HG02571 (cell line): ENCODE data around the gene SMYD3.

Experiments
- ATAC-seq: cut with Tn5 transposase; IDR thresholded peaks from one replicate; pipeline ENCODE4 v1.9.1; 2021; ENCODE audit warnings: mild to moderate bottlenecking, moderate library complexity; ENCODE audit not compliant: unreplicated experiment

The SMYD3 gene

DNA sequence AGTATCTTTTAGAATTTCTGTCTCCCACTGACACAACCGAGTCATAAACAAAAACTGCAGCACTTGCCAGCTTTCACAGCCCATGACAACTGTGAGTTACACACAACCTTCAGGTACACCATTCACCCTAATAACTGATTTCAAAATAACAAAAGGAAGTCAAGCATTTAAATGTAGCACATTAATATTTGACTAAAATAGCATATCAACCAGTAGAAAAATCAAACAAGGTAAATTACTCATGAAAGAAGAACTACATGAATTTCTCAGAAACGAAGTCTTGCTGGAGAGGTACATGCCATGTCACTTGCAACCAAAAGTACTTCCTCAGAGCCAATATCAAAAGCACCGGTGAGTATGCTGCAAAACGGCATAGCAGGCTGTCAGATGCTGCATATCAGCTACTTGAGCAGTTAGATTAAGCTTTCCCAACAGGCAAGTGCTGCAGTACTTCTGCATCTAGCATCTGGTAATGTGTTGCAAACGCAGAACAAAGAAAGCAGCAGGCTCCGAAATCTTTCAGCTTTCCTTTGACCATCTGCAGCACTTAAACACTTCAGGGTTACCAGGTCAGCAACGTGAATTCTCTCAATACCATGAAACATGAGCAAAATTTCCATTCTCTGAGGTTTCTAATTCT is 223.2 kb downstream of the SMYD3 start:
- ATAC-seq, result no peak

DNA sequence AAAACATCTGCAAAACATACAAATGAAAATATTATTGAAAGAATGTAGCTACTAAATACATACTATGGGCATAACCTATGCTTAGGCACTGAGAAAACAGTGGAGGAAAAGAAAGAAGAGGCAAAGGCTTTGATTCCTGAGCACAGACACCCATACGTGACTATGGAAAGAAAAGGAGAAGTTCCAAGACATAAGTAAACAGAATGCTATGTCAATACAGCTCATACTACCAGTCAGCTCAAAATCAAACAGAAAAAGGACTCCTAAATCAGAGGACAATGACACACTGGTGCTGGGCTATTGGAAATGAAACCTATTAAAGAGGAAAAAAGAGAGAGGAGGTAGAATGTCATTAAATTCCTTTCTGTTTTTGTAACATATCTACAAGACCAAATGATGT is 225.4 kb downstream of the SMYD3 start:
- no peak for ATAC-seq

DNA sequence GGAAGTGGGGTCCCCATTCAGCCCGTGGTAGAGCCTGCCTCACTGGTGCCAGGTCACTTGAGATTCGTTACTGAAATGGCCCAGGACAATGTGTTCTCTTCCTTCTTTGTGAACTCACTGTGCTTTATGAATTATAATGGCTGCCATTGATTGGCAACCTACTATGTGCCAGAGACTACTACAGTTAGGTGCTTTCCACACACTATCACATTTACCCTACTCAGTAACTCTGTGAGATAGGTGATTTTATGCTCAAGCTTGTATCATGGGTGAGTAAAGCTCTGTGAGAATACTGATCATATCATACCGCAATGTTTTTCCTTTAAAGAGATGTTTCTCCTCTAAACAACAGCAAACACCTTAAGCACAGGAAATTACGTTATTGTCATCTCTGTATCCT is 225.9 kb downstream of the SMYD3 start:
- ATAC-seq, result no peak

DNA sequence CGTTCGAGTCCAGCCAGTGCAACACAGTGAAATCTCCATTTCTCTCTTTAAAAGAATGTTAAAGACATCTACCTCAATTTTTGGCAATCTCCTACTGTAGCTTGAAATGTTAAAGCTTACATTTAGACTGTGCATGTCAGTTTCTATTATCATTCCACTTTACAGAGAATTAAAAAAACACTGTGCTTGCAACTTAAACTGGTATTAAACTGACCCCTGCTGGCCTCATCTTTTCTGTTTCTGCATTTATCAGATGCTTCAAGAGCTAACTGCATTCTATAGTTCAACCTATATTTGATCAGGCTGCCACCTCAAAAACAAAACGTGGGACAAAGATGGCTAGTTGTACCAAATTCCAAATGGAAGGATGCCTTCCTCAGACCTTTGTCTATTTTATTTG is 226.5 kb downstream of the SMYD3 start:
- ATAC-seq, result no peak

DNA sequence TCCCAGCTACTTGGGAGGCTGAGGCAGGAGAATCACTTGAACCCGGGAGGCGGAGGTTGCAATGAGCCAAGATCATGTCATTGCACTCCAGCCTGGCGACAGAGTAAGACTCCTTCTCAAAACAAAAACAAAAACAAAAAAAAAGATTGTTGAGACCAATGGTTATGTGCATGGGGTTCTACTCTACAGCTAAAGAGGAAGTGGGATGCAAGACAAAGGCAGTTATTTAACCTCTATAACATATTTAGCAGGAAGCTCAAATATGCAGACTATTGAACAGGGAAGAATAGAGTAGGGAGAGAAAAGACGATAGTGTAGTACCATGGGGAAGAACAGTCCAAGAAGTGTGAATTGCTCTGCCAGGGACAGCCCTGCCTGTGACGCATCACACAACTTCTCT is 227.7 kb downstream of the SMYD3 start:
- no peak for ATAC-seq

DNA sequence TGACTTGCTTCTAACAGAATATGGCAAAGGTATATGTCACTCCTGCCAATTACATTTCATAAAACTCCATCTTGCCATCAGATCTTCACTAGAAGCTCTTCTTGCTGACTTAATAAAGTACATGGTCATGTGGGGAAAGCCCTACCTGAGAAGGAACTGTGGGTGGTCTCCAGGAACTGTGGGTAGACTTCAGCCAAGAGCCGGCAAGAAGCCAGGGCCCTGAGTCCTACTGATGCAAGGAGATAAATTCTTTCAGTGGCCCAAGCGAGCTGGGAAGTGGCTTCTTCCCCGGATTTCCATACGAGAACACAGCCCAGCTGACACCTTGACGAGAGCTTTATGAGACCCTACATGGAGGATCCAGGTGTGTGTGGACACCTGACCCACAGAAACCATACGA is 228.7 kb downstream of the SMYD3 start:
- no peak for ATAC-seq

DNA sequence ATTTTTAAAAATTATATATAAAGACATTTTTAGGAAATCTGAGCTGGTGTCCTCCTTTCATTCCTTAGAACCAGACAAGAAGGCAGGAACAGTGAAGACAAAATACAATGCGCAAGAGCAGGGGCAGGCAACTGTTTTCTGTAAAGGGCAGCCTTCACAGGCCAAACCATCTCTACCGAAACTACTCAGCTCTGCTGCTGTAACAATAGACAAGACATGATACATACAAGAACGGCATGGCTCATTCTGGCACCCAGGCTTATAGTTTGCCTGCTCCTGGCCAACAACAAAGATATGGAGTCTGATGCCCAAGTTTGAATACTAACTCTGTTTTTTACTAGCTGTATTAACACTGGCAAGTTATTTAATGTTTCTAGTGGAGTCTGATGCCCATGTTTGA is 232.0 kb downstream of the SMYD3 start:
- no peak for ATAC-seq

DNA sequence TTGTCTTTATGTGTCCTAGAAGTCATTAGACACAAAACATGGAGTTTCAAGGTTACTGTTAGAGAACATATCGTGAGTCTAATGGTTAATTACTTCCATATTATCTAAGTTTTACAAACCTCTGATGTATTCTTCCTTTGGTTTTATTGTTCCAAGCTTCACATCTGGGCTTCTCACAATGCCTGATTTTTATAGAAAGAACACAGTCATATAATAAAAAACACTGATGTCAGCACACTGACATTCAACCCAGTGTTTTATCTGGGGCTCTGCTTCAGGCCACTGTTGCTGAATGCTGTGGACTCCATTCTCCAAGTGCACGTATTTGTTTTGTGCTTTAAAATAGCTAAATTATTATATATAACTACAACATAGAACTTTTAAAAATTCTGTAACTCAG is 232.9 kb downstream of the SMYD3 start:
- ATAC-seq, result no peak

DNA sequence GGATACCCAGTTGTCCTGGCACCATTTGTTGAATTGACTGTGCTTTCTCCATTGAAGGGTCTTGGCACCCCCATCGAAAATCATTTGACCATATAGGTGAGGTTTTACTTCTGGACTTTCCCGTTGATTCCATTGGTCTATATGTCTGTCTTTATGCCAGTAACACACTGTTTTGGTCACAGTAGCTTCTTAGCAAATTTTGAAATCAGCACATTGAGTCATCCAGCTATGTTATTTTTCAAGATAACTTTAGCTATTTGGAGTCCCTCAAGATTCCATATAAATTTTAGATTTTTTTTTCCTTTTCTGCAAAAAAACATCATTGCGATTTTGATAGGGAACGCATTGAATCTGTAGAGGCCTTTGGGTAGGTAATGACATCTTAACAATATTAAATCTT is 235.6 kb downstream of the SMYD3 start:
- no peak for ATAC-seq

DNA sequence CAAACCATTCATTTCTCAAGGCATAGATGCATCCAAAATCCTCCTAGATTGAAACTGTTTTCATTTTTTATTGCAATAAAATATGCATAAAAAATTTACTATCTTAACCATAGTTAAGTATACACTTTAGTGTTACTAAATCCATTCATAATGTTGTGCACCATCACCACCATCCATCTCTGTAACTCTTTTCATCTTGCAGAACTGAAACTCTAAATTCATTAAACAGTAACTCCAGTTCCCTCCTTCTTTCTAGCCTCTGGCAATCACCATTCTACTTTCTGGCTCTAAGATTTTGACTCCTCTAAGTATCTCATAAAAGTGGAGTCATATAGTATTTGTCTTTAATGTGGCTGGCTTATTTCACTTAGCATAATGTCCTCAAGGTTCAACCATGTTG is 236.8 kb downstream of the SMYD3 start:
- no peak for ATAC-seq

DNA sequence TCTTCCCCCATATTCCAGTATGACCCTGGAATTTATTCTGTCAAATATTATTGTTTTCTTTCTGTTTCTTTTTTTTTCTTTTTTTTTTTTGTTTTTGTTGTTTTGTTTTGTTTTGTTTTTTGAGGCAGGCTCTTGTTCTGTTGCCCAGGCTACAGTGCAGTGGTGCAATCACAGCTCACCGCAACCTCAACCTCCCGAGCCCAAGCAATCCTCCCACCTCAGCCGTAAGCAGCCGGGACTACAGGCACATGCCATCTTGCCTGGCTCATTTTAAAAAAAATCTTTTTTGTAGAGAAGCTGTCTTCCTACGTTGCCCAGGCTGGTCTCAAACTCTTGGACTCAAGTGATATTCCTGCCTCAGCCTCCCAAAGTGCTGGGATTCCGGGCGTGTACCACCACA is 237.6 kb downstream of the SMYD3 start:
- ATAC-seq, result no peak

DNA sequence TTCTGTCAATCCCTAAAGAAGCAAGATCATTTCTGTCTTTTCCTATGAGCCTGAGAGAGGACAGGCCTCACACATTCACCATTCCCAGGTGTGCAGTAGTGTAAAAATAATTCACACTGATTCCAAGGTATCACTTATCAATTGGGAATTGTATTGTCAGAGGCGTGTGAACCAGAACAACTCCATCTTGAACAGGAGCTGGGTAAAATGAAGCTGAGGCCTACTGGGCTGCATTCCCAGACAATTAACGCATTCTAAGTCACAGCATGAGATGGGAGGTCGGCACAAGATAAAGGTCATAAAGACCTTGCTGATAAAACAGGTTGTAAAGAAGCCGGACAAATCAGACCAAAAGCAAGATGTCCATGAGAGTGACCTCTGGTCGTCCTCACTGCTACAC is 239.2 kb downstream of the SMYD3 start:
- ATAC-seq, result no peak

DNA sequence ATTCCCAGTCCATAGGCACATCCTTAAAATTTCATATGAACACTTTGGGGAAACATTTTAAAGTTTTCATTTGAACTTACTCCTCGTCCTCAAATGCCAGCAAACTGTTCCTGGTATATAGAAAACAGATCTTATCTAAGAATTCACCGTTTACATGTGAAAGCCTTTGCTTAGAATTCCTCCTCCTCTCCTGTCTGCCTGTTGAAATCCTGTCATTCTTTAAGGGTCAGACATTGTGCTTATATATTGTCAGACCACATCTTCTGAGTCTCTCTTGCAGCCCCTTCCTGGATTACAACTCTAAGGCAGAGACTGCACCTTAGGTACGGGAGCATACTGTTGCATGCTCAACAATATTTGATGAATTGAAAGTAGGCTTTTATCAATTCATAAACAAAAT is 239.7 kb downstream of the SMYD3 start:
- ATAC-seq, result no peak

DNA sequence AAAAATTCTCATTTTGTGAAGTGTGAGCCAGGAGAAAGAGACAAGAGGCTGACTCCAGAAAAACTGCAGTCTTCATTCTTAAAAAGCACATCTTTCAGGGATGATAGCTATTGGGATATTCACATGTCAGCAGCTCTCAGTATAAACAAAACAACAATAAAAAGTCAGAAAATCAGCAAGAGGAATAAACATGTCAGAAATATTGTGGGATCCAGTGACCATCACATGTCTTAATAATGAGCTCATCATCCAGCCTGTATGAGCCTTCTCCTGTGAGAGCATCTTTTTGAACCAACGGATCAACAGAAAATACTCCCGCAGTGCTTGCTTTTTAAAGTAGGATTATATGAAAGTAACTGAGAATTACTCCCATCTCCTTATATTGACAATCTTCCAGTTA is 241.6 kb downstream of the SMYD3 start:
- no peak for ATAC-seq

DNA sequence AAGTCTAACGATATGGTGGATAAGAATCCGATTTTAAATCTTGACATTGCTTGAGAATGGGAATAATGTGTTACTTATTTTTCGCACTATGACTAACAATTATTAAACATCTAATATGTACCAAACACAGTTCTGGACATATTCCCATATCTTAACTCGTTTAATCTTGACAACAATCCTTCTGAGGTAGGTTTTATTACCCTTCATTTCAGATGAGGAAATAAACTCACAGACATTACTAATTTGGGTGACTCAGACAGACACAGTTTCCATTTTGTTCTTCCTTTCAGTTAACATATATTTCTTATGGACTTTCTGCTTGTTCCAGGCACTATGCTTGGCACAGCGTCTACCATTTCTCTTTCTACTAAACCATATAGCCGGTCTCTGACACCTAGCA is 244.8 kb downstream of the SMYD3 start:
- no peak for ATAC-seq

DNA sequence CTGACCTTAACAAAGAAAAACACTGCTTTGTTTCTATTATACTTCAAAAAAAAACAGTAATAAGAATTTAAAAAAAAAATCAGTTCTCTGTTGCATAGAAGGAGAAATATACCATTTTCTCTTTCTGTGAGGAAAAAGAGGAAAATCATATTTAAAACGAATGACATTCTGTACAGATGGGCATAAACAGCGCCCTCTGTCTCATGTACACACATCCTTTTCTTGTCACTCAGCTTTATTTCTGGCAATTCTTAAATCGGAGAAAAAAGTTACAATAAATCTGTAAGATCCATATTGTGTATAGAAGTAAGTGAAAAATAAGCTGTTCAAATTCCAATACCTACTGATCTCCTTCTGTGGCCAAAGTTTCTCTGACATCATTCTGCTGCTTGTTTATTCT is 245.4 kb downstream of the SMYD3 start:
- no peak for ATAC-seq

DNA sequence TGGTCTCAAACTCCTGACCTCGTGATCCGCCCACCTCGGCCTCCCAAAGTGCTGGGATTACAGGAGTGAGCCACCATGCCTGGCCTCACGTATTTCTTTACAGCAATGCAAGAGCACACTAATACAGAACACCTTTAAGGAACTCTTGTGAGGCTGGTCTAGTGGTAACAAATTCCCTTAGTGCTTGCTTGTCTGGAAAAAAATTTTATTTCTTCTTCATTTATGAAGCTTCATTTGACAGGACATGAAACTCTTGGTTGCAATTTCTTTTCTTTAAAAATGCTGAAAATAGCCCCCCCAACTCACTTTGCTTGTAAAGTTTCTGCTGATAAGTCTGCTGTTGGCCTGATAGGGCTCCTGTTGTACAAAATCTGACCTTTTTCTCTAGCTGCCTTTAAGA is 248.8 kb downstream of the SMYD3 start:
- no peak for ATAC-seq

DNA sequence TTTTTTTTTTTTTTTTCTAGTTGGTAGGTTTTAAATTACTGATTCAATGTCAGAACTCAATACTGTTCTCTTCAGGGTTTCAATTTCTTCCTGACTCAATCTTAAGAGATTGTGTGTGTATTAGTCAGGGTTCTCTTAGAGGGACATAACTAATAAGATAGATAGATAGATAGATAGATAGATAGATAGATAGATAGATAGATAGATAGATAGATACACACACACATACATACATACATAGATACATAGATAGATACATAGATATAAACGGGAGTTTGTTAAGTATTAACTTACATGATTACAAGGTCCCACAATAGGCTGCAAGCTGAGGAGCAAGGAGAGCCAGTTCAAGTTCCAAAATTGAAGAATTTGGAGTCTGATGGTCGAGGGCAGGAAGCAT is 251.3 kb downstream of the SMYD3 start:
- no peak for ATAC-seq

DNA sequence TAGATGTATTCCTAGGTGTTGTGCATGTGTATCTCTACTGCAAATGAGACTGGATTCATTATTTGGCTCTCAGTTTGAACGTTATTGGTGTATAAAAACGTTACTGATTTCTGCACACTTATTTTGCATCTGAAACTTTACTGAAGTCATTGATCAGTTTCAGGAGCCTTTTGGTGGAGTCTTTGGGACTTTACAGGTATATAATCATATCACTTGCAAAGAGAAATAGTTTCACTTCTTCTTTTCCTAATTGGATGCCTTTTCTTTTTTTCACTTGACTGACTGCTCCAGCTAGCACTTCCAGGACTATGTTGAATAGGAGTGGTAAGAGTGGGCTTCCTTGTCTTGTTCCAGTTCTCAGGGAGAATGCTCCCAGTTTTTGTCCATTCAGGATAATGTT is 252.2 kb downstream of the SMYD3 start:
- ATAC-seq, result no peak

DNA sequence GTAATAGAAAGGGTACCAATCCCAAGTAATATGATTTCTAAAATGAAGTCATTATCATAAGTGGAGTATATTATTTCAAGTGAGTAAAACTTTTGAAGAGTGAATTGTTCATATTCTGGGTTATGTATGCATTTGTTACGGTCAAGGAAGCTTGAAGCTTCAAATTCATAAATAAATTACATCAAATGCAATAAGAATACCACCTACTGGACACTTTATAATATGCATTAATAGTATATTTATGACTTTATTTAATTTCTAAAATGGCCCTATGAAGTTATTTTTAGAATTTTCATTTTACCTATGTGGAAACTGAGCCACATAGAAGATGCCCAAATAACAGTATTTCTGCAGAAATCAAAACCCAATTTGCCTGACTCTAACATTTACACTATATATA is 260.6 kb downstream of the SMYD3 start:
- no peak for ATAC-seq

DNA sequence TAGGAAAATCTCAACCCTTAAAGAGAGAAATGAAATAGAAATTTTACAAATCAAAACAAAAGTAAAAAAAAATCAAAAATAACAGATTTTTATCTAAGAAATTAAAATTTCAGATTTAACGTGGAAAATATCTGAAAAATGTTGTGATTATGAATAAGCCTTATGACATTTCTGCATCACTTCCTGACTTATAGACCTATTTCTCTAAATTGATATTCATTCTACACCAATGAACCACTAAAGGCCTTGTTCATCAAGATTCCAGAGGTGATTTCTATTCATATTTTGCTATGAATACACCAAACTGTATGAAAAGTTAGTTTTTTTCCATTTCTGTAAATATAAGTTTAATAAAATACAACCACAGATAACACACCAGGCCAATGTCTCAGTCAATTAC is 261.5 kb downstream of the SMYD3 start:
- ATAC-seq, result no peak

DNA sequence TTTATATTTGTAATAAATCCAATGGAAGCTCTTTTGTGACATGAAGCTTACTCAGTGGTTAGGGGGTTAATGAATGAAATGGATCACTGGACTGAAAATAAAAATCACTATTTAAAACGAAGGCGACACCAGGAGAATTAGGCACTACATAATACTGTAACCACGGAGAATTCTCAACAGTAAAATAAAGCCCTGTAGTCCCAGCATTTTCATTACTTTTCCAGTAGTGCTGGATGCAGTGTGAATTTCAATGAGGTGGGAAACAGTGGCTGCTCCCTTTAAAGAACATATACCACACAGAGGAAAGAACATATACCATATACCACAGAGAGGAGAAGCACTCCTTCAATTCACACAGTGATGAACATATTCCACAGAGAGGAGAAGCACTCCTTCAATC is 275.0 kb downstream of the SMYD3 start:
- ATAC-seq, result no peak

DNA sequence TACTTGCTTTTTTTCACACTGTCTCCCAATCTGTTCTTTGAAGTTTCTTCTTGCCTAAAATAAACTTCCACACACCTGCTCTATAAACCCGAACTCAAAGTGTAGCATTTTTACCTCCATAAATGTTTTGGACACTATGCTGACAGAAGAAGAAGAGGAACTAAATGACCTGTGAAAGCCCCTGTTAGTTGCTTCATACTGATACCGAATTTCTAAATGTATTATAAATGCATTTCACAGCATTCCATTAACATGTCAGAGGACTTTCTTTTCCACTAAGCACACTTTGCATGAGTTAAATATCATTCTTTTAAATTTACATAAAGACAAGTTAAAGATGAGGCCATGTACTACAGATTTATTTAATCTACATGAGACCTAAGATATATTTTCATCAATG is 281.0 kb downstream of the SMYD3 start:
- no peak for ATAC-seq
